Panc1 (cell line): Measurements from ENCODE around the gene CPO. TPM values are rescaled to one million over a fixed set of nuclear protein-coding genes. Genes with fewer than 3 reads are reported as not detected.

Experiments used
- ATAC-seq: fragments of 200-7000 bp; cut with Tn5 transposase; 2 replicates; pipeline ENCODE4 v1.9.1; 2020; ENCODE audit warnings: mild to moderate bottlenecking, moderate library complexity
- BruUV-seq: library from RNA; stranded (reverse); fragments of 400-500 nt; replicated peaks from 2 replicates; lab custom pipeline; 2021; lab: Mats Ljungman, UMichigan
- CTCF ChIA-PET: fragments of 300-600 bp; sonication (Branson Sonifier 250); formaldehyde crosslinking; loops from one replicate; lab custom pipeline; 2022; ENCODE audit warnings: antibody characterized with exemption; lab: Charles Lee
- POLR2A ChIA-PET: fragments of 300-600 bp; sonication (Branson Sonifier 250); formaldehyde crosslinking; loops from one replicate; lab custom pipeline; 2022; ENCODE audit warnings: antibody characterized with exemption; lab: Charles Lee
- DNase-seq: peaks from one replicate; pipeline ENCODE4 v3.0.0-alpha.2; 2010; ENCODE audit warnings: low read depth, low spot score
- H3K27ac ChIP-seq: 2 replicates; pipeline ENCODE4 v1.5.1; 2011; ENCODE audit warnings: mild to moderate bottlenecking, low read length, inconsistent platforms
- H3K27me3 ChIP-seq: fragments of 200-500 bp; sonication (Bioruptor generic); 2 replicates; pipeline ENCODE4 v1.6.0; 2014; ENCODE audit warnings: low read length, inconsistent platforms; ENCODE audit not compliant: control insufficient read depth, insufficient read depth
- H3K36me3 ChIP-seq: fragments of 200-500 bp; sonication (Bioruptor generic); 2 replicates; pipeline ENCODE4 v1.5.1; 2014; ENCODE audit warnings: inconsistent platforms, mild to moderate bottlenecking, low read length, moderate library complexity; ENCODE audit not compliant: control insufficient read depth, insufficient read depth
- H3K4me1 ChIP-seq: 2 replicates; pipeline ENCODE4 v1.5.1; 2011; ENCODE audit warnings: inconsistent platforms, mild to moderate bottlenecking, low read length, moderate library complexity; ENCODE audit not compliant: control insufficient read depth, insufficient read depth
- H3K4me3 ChIP-seq, 2 experiments: 2 replicates each; pipeline ENCODE4 v1.5.1; 2011 to 2012; ENCODE audit warnings: low read depth in 2 of 2, low read length in 2 of 2, mild to moderate bottlenecking in 2 of 2, inconsistent platforms in 1 of 2, moderate library complexity in 1 of 2
- H3K9me3 ChIP-seq: fragments of 200-500 bp; sonication (Bioruptor generic); 2 replicates; pipeline ENCODE4 v1.5.1; 2014; ENCODE audit warnings: low read depth, mild to moderate bottlenecking, inconsistent platforms, low read length, moderate library complexity; ENCODE audit not compliant: control insufficient read depth, insufficient read depth
- POLR2AphosphoS5 ChIP-seq: IDR thresholded peaks from 2 replicates; pipeline ENCODE4 v1.6.1; 2012; ENCODE audit warnings: mild to moderate bottlenecking, low read depth, low read length, moderate library complexity
- SIN3A ChIP-seq: IDR thresholded peaks from 2 replicates; pipeline ENCODE4 v1.6.1; 2012; ENCODE audit warnings: low read depth, mild to moderate bottlenecking, low read length, moderate library complexity, borderline replicate concordance; ENCODE audit not compliant: insufficient read depth
- TCF7L2 ChIP-seq: IDR thresholded peaks from 2 replicates; pipeline ENCODE4 v1.6.1; 2011; ENCODE audit warnings: mild to moderate bottlenecking, low read depth, low read length, inconsistent platforms
- in situ Hi-C: cut with HindIII; loops from 2 replicates; pipeline ENCODE4 v1.10.0; 2016; ENCODE audit warnings: low sequenced_read_pairs, low pct_unique_long_range_greater_than_20kb
- intact Hi-C: fragments of 100-400 bp; cut with micrococcal nuclease; formaldehyde crosslinking; loops from one replicate; pipeline ENCODE4 v1.10.0; 2022; ENCODE audit not compliant: unreplicated experiment
- total RNA-seq: library from RNA; stranded (reverse); gene quantifications from one replicate; pipeline ENCODE4 v1.2.1, GENCODE V29; 2021; ENCODE audit not compliant: unreplicated experiment
- TF ChIP-seq, protein P1 (sequence below): fragments of 450-650 bp; IDR thresholded peaks from 2 replicates; pipeline ENCODE4 v1.5.1; 2017; ENCODE audit warnings: mild to moderate bottlenecking
- TF ChIP-seq, protein P2 (sequence below), 2 experiments: IDR thresholded peaks; 2 replicates each; pipeline ENCODE4 v1.6.1; 2011 to 2012; ENCODE audit warnings: low read depth in 2 of 2, control low read depth in 1 of 2, low read length in 1 of 2, mild to moderate bottlenecking in 1 of 2, moderate library complexity in 1 of 2; ENCODE audit not compliant: insufficient read depth in 1 of 2

CPO gene
- total RNA-seq, 1 experiment from 2014 or later = not detected

DNA sequence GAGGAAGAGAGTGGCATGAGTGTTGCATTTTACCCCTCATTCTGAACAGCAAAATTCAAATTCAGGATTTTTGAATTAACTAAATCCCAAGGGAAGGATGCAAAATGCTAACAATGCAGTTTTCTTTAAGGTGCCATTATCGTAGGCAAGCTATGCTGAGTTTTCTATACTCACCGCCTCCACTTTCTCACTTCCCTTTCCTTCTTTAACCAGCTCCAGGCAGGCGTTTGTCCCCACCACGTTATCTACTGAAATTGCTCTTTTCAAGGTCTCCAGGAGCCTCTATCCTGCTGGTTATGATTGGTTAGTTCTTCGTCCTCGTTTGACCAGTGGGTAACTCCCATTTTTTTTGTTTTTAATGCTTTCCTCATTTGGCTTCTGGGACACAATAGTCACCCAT is 1.8 kb upstream of the CPO start:
- BruUV-seq = no TSS peak
- DNase-seq (no peak), ATAC-seq (no peak)
- Histone ChIP-seq H3K27ac (no peak overlapping the region), H3K36me3 (no peaks in the 10 kb centered on the region), H3K9me3 (no peaks in the 10 kb centered on the region), H3K4me1 (no peaks in the 10 kb centered on the region), H3K27me3 (no peaks in the 10 kb centered on the region), H3K4me3 (no peak overlapping the region)
- intact Hi-C loops (no loop called here), in situ Hi-C loops (no loop called here)
- CTCF ChIA-PET = no interaction called here
- POLR2A ChIA-PET = no interaction called here
- TF ChIP-seq, protein P1, sequence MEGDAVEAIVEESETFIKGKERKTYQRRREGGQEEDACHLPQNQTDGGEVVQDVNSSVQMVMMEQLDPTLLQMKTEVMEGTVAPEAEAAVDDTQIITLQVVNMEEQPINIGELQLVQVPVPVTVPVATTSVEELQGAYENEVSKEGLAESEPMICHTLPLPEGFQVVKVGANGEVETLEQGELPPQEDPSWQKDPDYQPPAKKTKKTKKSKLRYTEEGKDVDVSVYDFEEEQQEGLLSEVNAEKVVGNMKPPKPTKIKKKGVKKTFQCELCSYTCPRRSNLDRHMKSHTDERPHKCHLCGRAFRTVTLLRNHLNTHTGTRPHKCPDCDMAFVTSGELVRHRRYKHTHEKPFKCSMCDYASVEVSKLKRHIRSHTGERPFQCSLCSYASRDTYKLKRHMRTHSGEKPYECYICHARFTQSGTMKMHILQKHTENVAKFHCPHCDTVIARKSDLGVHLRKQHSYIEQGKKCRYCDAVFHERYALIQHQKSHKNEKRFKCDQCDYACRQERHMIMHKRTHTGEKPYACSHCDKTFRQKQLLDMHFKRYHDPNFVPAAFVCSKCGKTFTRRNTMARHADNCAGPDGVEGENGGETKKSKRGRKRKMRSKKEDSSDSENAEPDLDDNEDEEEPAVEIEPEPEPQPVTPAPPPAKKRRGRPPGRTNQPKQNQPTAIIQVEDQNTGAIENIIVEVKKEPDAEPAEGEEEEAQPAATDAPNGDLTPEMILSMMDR = no peak
- TF ChIP-seq, protein P2, sequence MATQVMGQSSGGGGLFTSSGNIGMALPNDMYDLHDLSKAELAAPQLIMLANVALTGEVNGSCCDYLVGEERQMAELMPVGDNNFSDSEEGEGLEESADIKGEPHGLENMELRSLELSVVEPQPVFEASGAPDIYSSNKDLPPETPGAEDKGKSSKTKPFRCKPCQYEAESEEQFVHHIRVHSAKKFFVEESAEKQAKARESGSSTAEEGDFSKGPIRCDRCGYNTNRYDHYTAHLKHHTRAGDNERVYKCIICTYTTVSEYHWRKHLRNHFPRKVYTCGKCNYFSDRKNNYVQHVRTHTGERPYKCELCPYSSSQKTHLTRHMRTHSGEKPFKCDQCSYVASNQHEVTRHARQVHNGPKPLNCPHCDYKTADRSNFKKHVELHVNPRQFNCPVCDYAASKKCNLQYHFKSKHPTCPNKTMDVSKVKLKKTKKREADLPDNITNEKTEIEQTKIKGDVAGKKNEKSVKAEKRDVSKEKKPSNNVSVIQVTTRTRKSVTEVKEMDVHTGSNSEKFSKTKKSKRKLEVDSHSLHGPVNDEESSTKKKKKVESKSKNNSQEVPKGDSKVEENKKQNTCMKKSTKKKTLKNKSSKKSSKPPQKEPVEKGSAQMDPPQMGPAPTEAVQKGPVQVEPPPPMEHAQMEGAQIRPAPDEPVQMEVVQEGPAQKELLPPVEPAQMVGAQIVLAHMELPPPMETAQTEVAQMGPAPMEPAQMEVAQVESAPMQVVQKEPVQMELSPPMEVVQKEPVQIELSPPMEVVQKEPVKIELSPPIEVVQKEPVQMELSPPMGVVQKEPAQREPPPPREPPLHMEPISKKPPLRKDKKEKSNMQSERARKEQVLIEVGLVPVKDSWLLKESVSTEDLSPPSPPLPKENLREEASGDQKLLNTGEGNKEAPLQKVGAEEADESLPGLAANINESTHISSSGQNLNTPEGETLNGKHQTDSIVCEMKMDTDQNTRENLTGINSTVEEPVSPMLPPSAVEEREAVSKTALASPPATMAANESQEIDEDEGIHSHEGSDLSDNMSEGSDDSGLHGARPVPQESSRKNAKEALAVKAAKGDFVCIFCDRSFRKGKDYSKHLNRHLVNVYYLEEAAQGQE (IDR thresholded peaks at IDR 0.05; ENCODE audit: insufficient read depth in 1 of 2, low read depth in 2 of 2, low read length in 1 of 2) = no peak
- TF ChIP-seq SIN3A = no peak
- no peak for TF ChIP-seq POLR2AphosphoS5
- no peak for TF ChIP-seq TCF7L2

DNA sequence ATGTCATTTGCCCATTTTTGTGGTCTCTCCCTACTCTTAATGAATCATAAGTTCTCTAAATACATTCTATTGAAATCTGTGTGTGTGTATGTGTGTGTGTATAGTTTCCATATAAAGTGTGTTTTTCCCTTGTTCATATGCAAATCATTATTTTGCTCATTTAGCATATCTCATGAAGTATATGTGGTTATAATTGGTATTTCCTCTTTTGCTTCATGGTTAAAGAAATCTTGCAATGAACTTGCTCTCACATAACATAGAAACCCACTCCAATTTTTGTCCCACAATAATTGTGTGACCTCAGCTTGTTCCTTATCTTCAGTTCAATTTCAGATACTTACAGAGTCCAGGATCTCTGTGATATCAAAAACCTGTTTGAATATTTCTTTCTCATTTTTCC is 1.2 kb downstream of the CPO start:
- in situ Hi-C loops (no loop called here), intact Hi-C loops (no loop called here)
- H3K4me3 ChIP-seq = no peak overlapping the region
- H3K27ac ChIP-seq = no peak overlapping the region
- DNase-seq (no peak), ATAC-seq (no peak)
- no peaks in the 10 kb centered on the region for H3K4me1 ChIP-seq
- no peaks in the 10 kb centered on the region for H3K27me3 ChIP-seq
- H3K36me3 ChIP-seq = no peaks in the 10 kb centered on the region
- H3K9me3 ChIP-seq = no peaks in the 10 kb centered on the region
- POLR2A ChIA-PET = no interaction called here
- BruUV-seq = no TSS peak
- TF ChIP-seq TCF7L2 = no peak
- no peak for TF ChIP-seq SIN3A
- TF ChIP-seq, protein P1 = no peak
- TF ChIP-seq, protein P2 (IDR thresholded peaks at IDR 0.05; ENCODE audit: insufficient read depth in 1 of 2, low read depth in 2 of 2, low read length in 1 of 2) = no peak
- TF ChIP-seq POLR2AphosphoS5 = no peak
- CTCF ChIA-PET = no interaction called here
